Measurements from ENCODE around the gene STX7. TPM values are rescaled to one million over a fixed set of nuclear protein-coding genes. Genes with fewer than 3 reads are reported as not detected.

Gene STX7
- total RNA-seq, 6 donors from 2014 or later, result 23.2 to 86.6 (median 44.8) TPM

- TF ChIP-seq, protein P1, sequence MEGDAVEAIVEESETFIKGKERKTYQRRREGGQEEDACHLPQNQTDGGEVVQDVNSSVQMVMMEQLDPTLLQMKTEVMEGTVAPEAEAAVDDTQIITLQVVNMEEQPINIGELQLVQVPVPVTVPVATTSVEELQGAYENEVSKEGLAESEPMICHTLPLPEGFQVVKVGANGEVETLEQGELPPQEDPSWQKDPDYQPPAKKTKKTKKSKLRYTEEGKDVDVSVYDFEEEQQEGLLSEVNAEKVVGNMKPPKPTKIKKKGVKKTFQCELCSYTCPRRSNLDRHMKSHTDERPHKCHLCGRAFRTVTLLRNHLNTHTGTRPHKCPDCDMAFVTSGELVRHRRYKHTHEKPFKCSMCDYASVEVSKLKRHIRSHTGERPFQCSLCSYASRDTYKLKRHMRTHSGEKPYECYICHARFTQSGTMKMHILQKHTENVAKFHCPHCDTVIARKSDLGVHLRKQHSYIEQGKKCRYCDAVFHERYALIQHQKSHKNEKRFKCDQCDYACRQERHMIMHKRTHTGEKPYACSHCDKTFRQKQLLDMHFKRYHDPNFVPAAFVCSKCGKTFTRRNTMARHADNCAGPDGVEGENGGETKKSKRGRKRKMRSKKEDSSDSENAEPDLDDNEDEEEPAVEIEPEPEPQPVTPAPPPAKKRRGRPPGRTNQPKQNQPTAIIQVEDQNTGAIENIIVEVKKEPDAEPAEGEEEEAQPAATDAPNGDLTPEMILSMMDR (IDR thresholded peaks at IDR 0.05), result no peak
- TF ChIP-seq POLR2A (IDR thresholded peaks at IDR 0.05) (no peak), POLR2AphosphoS5 (IDR thresholded peaks at IDR 0.05) (no peak), EP300 (IDR thresholded peaks at IDR 0.05) (no peak)
These were observed 25.2 kb downstream of the STX7 start for GRCh38 chr6:132487762-132488161.

DNA sequence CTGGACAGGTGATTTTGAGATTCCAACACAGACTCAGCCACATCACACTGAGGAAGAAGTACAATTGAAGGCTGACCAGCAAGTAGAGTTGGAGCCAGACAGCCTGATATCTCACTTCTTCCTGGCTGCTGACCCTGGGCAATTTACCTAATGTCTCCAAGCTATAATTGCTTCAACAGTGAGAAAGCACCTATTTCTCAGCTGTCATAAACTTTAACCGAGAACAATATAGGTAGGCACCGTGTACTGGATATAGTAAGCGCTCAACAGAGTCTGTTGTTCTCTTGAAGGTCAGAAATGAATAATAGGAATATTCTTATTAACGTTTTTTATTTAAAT, 28.3 kb downstream of the STX7 start:
- H3K4me1 ChIP-seq, result peaks cover 3 to 21% (median 7%) of the 10 kb centered on the region in 4 donors
- WGBS, 2 donors, result 91% methylated on average over 4 of the region's 4 CpGs

More at GRCh38 chr6:132487762-132488161, 25.2 kb downstream of the STX7 start:
- Histone ChIP-seq H3K27ac (no peak overlapping the region), H3K27me3 (no peaks in the 10 kb centered on the region), H3K4me3 (no peak overlapping the region), H3K9me3 (no peaks in the 10 kb centered on the region), H3K36me3 (no peaks in the 10 kb centered on the region), H3K4me1 (peaks cover 24 to 45% (median 31%) of the 10 kb centered on the region in 4 donors)
- 86 to 92% methylated on average over 4 of the region's 4 CpGs for WGBS, 2 donors
- ATAC-seq (ENCODE audit: low FRiP score in 2 of 2) (no peak), DNase-seq (no peak)

GRCh38 chr6:132483779-132484679, 28.9 kb downstream of the STX7 start:
- ATAC-seq (ENCODE audit: low FRiP score in 2 of 2), result peak in 1 of 2 donors; percentile 88
- Histone ChIP-seq H3K27me3 (no peaks in the 10 kb centered on the region), H3K36me3 (no peaks in the 10 kb centered on the region), H3K27ac (no peak overlapping the region), H3K4me3 (no peak overlapping the region), H3K9me3 (no peaks in the 10 kb centered on the region), H3K4me1 (peaks cover 0 to 17% (median 5%) of the 10 kb centered on the region in 4 donors)
- TF ChIP-seq, protein P1 (IDR thresholded peaks at IDR 0.05), result peak; percentile 42 to 68 (median 62)
- TF ChIP-seq POLR2A (IDR thresholded peaks at IDR 0.05) (no peak), POLR2AphosphoS5 (IDR thresholded peaks at IDR 0.05) (no peak), EP300 (IDR thresholded peaks at IDR 0.05) (no peak)
- 33 to 39% methylated on average over 9 of the region's 9 CpGs for WGBS, 2 donors
- peak in 1 of 2 donors; percentile 31 for DNase-seq

More for the DNA sequence above, 28.3 kb downstream of the STX7 start:
- no peaks in the 10 kb centered on the region for H3K27me3 ChIP-seq
- no peak overlapping the region for H3K4me3 ChIP-seq
- TF ChIP-seq EP300 (IDR thresholded peaks at IDR 0.05) (no peak), POLR2AphosphoS5 (IDR thresholded peaks at IDR 0.05) (no peak), POLR2A (IDR thresholded peaks at IDR 0.05) (no peak)
- TF ChIP-seq, protein P1 (IDR thresholded peaks at IDR 0.05), result no peak
- H3K27ac ChIP-seq, result no peak overlapping the region
- no peaks in the 10 kb centered on the region for H3K9me3 ChIP-seq
- H3K36me3 ChIP-seq, result no peaks in the 10 kb centered on the region
- no peak for ATAC-seq (ENCODE audit: low FRiP score in 2 of 2)
- no peak for DNase-seq

DNA sequence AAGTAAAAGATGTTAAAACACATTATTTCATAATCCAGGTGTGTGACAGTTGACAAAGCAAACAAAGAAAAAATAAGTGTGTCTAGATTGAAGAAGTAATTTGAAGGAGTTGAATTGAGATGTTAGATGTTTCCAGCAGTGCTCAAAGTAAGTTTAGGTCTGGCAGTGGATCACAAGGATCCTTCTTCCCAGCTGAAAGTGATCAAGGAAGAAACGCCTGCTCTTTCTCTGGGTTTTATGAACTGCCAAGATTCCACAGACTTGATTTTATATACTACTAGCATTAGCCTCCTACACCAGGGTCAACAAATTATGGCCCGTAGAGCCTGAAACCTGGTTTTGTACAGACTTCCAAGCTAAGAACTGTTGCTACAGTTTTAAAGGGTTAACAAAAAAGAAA, 30.3 kb downstream of the STX7 start:
- H3K4me3 ChIP-seq, result no peak overlapping the region
- no peak overlapping the region for H3K27ac ChIP-seq
- no peak for DNase-seq
- no peaks in the 10 kb centered on the region for H3K27me3 ChIP-seq
- H3K4me1 ChIP-seq, result peaks cover 0 to 19% (median 6%) of the 10 kb centered on the region in 4 donors
- no peaks in the 10 kb centered on the region for H3K36me3 ChIP-seq
- ATAC-seq (ENCODE audit: low FRiP score in 2 of 2), result no peak
- 78% methylated on average over 2 of the region's 2 CpGs for WGBS, 2 donors
- no peaks in the 10 kb centered on the region for H3K9me3 ChIP-seq
- no peak for TF ChIP-seq EP300 (IDR thresholded peaks at IDR 0.05)
- no peak for TF ChIP-seq POLR2AphosphoS5 (IDR thresholded peaks at IDR 0.05)
- TF ChIP-seq, protein P1 (IDR thresholded peaks at IDR 0.05), result no peak
- TF ChIP-seq POLR2A (IDR thresholded peaks at IDR 0.05), result no peak
